Germinal center (tissue), 1 donor: ENCODE data around the gene TMEM184A.
"Not testable (repeated sequence)": the region's sequence is repeated elsewhere in the genome, so short reads cannot be mapped to it uniquely, and the experiment has no call there.

Source experiments
- DNase-seq: peaks from one replicate; pipeline ENCODE4 v3.0.0; 2012; ENCODE audit warnings: mixed read lengths, low spot score

TMEM184A gene

DNA sequence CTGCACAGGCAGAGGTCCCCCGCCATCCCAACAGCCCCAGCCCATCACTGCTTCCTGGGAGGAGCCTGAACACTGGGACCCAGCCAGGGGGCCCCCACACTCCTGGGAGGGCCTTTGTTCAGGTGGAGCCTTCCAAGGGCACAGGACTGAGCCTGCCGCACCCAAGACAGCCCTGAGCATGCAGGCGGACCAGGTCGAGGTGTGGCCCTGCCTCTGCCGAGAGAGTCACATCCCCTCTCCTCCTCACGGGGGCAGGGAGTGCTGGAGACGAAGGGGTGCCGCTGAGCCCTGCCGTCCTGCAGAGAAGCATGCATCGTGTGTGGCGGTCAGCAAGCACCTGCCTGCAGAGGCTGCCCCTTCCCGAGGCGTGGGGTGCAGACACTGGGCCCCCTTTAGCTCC lies 32.8 kb downstream of the TMEM184A start:
- no peak for DNase-seq

DNA sequence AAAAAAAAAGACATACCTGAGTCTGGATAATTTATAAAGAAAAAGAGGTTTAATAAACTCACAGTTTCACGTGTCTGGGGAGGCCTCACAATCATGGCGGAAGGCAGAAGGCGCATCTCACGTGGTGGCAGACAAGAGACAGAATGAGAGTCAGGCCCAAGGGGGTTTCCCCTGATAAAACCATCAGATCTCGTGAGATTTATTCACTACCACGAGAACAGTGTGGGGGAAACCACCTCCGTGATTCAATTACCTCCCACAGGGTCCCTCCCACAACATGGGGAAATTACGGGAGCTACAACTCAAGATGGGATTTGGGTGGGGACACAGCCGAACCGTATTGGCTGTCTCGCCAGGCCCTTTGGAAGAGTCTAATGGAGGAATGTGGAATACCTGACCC lies 34.5 kb downstream of the TMEM184A start:
- DNase-seq = no peak

DNA sequence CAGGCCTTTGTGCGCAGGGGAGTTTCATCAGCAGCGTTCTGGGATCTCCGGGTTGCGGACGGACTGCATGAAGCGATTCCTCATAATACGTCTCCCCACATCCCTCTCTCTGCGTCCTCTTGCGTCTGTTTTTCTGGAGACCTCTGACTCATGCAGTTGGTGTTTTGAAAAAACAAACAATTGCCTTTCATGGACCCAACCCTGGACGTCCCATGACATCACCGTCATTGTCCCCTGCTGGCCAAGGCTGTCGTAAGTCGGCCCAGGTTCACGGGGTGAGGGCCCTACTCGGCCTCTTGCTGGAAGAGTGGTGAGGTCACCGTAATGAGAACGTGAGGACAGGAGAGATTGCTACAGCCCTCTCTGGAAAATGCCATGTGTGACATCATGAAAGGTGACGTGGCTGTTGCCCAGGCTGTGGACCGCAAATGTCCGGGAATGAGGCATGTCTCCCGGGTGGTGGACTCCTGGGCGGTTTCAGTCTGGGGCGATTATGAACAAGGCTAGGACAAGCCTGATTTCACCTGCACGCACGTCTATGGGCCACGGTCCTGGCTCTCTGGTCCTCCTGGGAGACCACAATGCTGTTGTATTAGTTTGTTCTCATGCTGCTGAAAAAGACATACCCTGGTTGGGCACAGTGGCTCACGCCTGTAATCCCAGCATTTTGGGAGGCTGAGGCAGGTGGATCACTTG lies 35.3 kb downstream of the TMEM184A start:
- no peak for DNase-seq

DNA sequence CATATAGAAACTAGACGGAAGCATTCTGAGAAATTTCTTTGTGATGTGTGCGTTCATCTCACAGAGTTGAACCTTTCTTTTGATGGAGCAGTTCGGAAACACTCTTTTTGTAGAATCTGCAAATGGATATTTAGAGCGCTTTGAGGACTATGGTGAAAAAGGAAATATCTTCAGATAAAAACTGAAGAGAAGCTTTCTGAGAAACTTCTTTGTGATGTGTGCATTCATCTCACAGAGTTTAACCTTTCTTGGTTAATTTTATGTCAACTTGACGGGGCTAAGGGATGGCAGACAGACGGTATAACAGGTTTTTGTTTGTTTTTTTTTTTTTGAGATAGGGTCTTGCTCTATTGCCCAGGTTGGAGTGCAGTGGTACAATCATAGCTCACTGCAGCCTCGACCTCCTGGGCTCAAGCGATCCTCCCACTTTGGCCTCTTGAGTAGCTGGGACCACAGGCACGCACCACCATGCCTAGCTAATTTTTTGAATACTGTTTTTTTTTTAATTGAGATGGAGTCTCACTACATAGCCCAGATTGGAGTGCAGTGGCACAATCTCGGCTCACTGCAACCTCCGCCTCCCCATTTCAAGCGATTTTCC lies 36.6 kb downstream of the TMEM184A start:
- DNase-seq = not testable (repeated sequence)

DNA sequence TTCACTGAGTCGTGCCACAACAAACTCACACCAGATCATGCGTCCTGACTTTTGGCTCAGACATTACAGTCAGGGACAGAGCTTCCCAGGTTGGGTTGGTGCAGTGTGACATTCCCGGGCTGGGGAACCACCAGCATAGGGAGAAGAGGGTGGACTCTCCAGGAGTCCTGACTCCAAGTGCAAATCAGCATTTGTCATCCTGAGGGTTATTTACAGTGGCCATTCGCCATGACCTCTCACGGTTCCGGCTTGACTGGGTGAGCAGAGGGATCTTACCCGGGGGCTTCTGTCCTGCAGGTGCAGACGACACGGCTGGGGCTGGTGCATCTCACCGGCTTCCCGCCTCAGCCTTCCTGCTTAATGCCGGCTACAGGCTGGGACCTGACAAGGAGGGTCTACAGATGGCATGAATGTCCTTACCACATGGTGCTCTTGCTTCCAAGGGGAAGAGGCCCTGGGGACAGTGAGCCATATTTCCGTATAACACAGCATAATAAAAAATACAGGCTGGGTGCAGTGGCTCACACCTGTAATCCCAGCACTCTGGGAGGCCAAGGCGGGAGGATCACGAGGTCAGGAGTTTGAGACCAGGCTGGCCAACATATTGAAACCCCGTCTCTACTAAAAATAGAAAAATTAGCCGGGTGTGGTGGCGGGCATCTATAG lies 39.3 kb downstream of the TMEM184A start:
- DNase-seq = no peak

DNA sequence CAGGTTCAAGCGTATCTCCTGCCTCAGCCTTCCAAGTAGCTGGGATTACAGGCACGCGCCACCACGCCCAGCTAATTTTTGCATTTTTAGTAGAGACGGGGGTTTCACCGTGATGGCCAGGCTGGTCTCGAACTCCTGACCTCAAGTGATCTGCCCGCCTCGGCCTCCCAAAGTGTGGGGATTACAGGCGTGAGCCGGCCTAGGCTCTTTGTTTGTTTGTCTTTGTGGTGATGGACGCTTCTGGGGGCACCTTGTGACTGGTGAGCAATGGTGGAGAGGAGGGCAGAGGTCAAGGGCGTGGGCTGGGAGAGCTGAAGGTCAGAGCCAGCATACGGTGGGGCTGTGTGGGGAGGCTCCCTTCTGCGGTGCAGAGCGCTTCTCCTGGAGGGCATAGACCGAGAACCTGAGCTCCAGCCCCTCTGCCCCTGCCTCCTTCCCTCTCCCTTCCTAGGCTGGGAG lies 40.5 kb downstream of the TMEM184A start:
- not testable (repeated sequence) for DNase-seq

DNA sequence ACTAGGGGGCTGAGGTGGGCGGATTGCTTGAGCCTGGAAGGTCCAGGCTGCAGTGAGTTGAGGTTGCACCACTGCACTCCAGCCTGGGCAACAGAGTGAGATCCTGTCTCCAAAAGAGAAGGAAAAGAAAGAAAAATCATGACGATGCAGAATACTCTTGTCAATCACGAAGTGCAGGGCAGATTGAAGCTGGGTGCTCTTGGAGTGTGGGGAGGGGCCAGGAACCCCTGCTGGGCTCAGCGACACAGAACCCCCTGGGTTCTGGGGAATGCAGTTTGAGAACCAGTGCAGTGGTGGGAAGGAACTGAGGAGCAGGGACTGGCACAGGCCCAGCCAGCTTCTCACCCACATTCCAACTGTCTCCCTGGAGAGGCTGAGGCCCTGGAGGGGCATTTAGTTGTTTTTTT lies 41.0 kb downstream of the TMEM184A start:
- DNase-seq = no peak

DNA sequence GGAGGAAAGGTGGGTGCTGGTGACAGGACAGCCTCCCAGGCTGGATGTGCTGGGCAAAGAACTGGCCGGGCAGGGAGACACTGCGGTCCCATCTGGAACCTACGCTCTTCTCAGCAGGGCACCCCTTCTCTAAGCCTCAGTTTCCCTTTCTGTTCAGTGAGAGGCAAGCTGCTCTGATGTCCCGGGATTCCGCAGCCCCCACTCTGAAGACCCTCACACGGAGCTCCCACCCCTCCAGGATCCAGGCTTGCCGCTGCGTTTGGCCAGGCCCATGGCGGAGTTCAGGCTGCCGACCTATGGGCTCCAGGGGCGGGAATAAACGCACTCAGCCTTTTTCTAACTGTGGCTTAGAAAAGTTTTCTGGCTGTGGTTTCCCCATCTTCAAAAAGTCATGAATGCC lies 41.6 kb downstream of the TMEM184A start:
- no peak for DNase-seq

DNA sequence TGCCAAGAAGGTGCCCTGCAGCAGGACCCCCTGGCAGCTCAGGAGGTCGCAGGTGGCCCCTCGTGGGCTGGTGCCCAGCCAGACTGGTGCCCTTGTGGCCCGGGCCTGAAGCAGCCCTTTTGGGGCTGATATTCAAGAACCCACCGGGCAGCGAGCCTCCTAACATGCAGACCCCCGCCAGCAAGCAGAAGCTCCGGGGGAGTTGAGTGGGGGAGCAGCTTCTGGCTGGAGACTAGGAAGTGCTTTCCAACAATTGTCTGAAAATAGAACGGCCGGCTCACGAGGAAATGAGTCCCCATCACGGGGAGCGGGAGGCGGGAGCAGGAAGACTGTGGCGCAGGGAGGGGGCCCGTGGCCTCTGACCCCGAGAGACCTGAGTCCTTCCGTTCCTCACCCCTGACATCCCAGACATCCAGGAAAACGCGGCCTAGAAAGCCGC lies 42.3 kb downstream of the TMEM184A start:
- DNase-seq = no peak

DNA sequence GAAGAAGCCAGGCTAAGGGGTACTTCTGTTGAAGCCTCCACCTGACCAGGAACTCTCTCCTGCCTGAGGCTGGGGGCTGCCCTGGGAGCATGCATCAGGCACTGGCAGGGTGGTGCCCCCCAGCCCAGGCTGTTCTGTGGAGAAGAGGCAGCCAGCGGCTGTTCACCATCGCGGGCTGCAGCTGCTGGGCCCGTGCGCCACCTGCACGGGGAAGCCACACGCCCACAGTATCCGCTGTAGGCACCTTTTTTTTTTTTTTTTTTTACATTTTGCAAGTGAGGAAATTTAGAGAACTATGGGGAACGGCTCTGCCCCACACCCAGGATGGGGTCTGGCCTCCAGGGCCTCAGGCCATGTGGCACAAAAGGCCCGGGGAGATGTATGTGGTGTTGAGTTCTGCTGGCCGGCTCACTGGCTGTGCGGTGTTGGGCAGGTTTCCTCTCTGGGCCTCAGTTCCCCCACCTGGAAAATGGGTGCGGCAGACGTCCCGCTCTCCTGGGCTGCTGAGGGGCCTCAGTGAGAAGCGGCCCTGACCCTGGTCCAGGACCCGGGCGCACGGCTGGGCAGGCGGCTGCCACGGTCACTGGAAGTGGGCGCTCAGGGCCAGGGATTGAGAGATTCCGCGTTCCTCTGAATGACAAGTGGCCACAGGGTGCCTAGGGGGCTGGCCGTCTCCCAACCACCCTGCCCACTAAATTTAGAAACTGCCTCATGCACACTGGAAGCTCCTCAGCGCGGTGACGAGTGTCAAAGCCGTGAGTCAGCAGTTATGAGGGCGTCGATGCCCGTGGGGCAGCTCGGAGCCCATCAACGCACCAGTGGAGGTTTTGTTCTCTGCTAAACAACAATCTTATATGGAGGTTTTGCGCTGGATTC lies 43.0 kb downstream of the TMEM184A start:
- peak; percentile 74 for DNase-seq

DNA sequence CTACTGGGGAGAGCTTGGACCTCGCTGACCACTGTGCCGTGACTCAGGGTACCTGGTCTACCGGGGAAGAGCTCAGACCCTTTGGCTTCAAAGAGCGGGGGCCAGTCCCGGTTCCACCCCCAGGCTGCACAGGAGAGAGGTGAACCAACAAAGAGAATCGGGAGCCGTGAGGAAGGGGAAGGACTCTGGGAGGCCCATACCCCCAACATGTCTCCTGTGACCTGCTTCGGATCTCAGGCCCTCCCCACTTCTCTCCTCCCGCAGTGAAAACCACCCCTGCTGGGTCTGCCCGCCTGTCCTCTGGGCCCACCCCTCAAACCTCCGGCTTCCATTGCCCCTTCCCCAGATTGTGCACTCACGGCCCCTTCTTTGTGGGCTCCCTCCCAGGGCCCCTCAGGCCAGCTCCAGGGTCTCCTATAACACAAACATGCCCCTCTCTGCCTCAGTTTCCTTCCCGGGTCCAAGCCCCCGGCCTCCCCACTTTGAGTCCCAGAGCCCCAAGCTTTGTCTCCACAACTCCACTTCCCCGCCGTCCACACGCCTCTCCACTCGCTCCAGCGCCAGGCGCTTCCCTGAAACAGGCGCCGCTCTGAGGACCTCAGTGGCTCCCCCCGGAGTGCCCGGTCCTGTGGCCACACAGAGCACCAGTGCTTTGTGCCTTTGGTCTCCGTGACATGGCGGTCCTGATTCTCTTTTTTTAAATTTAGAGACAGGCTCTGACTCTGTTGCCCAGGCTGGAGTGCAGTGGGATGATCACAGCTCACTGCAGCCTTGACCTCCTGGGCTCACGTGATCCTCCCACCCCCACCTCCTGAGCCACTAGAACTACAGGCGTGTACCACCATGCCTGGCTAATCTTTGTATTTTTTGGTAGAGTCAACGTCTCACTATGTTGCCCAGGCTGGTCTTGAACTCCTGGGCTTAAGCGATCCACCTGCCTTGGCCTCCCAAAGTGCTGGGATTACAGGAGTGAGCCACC lies 44.3 kb downstream of the TMEM184A start:
- DNase-seq = no peak

DNA sequence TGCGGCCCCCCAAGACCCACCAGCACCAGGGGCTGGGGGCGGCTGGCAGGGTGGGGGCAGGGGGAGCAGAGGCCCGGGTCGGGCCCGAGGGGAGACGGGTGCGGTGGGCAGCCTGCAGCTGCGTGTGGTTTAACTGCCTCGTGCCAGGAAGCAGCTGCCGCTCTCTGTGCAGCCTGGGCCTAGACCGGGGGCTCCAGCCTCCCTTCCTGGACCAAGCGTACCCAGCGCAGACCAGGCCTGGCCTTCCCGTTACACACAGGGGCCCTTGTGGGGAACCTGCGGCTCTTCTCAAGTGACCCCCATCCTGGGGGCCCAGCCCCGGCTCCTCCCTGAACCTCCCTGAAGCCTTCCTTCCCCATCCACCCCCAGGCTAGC lies 45.2 kb downstream of the TMEM184A start:
- DNase-seq = no peak

DNA sequence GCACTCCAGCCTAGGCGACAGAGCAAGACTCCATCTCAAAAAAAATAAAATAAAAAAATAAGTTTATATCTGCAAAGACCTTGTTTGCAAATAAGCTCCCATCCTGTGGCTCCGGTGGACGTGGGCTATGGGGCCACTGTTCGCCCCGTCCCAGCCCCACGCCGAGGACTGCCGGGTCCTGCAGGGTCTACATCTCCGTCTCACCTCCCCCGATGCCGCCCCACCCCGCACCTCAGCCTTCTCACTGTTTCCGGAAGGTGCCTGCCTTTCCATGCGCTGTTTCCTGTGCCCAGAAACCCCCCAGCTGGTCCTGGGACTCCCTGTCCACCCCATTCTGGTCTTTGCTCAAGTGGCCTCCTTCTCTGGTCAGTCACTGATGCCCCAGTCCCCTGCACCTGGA lies 46.8 kb downstream of the TMEM184A start:
- DNase-seq = no peak

DNA sequence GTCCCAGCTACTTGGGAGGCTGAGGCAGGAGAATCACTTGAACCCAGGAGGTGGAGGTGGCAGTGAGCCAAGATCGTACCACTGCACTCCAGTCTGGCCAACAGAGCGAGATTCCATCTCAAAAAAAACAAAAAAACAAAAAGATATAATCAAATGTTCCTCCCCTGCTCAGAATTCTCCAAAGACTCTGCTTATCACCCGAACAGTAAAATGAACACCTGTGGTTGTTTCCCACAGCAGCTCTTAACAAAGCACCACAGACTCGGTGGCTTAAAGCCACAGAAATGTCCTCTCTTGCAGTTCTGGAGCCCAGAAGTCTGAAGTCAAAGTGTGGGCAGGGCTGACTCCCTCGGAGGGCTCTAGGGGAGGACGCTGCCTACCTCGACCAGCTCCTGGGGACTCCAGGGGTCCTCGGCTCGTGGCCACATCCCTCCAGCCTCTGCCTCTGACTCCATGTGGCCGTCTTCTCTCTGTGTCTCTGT lies 47.7 kb downstream of the TMEM184A start:
- DNase-seq = no peak

DNA sequence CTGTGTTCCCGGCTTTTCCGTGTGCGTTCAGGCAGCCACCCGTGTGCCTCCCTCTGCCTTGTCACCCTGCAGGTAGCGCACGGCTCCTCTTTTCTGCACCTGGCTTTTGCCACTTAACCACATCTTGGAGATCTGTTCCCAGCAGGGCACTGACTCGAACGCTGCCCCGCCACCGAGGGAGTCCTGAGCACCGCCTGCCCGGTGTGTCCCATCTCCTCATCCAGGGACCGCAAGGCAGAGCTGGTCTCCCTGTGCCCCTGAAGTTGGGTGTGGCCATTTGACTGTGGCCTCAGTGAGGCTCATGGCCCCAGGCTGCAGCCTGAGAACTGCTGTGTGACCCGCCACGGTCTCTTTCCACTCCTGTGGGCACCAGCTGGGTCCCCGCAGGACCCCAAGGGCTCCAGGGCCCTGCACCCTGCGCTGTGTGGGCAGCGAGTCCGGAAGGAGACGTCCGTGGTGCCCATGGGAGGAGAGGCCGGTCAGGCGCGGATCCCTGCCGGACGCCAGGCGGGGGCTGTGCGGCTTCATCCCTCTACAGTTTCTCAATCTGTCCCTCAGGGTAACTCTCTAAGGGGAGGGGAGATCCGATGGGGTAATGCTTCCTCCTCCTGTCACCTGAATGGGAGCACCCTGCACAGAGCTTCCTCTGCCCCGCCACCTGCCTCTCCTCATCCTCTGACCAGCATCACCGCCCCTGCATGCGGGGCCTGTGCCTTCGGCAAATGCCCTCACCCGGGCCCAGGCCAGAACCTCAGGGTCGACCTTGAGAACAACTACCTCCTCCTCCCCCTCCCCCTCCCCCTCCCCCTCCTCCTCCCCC lies 50.1 kb downstream of the TMEM184A start:
- DNase-seq = peak; percentile 41

DNA sequence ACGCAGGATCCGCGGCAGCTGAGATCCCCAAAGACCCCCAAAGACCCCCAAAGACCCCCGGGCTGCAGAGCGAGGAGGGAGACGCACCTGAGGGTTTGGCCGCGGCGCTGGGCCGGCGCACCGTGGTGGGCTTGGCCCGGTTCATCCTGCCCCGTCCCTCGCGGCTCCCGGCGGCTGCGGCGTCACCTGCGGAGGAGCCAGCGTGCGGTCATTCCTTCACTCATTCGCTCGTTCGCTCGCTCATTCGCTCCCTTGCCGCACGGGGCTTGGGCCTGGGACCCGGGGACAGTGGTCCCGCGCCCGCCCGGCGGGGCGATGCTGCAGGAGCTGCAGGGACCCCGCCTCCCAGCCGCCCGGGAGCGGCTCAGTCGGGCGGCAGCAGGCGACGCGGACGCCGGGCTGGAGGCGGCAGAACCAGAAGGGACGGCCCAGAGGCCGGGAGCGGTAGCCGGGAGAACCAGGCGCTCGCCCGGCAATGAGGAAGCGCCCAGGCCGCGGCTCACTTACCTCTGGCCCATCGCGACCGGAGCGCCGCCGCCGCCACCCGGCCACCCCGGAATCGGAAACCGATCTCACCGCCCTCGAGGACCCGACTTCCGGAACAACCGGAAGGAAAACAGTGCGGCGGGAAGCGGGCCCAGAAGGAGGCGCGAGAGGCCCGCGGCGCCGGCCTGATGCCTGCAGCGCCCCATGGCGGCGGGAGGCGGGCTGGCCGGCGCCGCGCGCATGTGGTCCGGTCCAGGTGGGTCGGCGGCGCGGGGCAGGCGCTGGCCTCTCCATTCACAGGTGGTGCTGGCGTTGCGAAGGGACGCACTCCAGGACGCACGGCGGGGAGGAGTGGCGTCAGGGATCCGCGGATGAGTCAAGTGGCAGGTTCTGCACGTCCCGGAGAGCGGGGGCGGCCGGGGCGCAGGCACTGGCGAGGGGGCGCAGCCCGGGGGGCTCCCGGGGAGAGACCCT lies 51.9 kb downstream of the TMEM184A start, which contains the start of gene INTS1:
INTS1 (minus strand) TSS at position 574 of the 960 bp plus-strand sequence; CDS start at position 145, 429 bp downstream.
- DNase-seq = peak; percentile 90

DNA sequence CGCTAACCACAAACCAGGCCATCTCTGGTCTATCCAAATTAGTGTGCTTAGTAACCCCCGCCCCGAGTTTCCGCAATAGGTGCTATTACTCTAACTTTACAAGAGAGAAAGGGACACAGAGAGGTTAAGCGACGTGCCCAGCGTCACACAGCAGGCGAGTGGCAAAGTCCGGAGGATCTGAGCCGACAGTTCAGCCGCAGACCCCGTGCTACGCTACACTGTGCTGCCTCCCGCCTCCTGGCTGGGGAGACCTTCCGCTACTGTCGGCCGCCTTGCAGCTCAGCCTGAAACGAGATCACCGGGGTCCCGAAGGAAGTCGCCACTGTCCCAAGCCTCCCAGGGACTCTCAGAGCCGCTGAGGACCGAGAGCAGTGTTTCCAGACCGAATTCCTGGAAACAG lies 52.6 kb downstream of the TMEM184A start:
- DNase-seq = no peak

DNA sequence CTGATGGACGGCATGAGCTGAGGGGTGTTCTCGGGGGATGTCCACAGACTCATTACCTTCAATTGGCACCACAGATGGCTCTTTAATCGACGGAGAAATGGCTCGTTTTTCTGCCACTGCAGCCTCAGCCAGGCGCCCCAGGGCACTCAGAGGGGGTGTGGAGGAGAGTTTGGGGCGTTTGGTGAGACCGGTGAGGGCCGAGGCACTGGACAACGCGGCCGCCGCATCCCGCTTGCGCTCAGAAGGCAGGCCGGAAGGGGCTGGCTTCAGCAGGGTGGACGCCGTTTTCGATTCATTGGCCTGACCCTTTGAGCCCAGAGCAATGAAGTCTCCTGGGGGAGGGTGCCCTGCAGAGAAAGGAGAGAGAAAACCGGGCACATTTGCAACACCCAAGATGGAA lies 53.2 kb downstream of the TMEM184A start:
- no peak for DNase-seq
